Thyroid gland (tissue), 4 donors: ENCODE results near the gene MAP7D1. TPM values are rescaled to one million over a fixed set of nuclear protein-coding genes. Genes with fewer than 3 reads are reported as not detected.

Experiments used
- DNase-seq, 2 donors: peaks; one replicate each; pipeline ENCODE4 v3.0.0-alpha.2; 2019
- H3K27ac ChIP-seq, 3 donors: fragments of 200-600 bp; sonication (generic); 1 replicate in 2 of 3; 2 replicates in 1 of 3; pipeline ENCODE4 v1.5.1; 2016 to 2019; ENCODE audit warnings: mild to moderate bottlenecking in 1 of 3, moderate library complexity in 1 of 3
- H3K27me3 ChIP-seq: fragments of 200-600 bp; sonication (generic); one replicate; pipeline ENCODE4 v1.5.1; 2019
- H3K36me3 ChIP-seq, 2 donors: fragments of 200-600 bp; sonication (generic); one replicate each; pipeline ENCODE4 v1.5.1; 2016 to 2019
- H3K4me1 ChIP-seq, 2 donors: fragments of 200-600 bp; sonication (generic); one replicate each; pipeline ENCODE4 v1.5.1; 2017 to 2019
- H3K4me3 ChIP-seq, 3 donors: fragments of 200-600 bp; sonication (generic); replicated peaks in 1 of 3; 1 replicate in 2 of 3; 2 replicates in 1 of 3; pipeline ENCODE4 v1.5.1; 2016; ENCODE audit warnings: mild to moderate bottlenecking in 1 of 3
- H3K9me3 ChIP-seq: fragments of 200-600 bp; sonication (generic); one replicate; pipeline ENCODE4 v1.5.1; 2017
- CTCF ChIP-seq, 6 experiments: fragments of 200-600 bp in 3 of 6; fragments of 450-650 bp in 3 of 6; sonication (generic) in 3 of 6; IDR thresholded peaks; one replicate each; pipeline ENCODE4 v1.5.1; 2016 to 2019; ENCODE audit warnings: antibody characterized with exemption in 6 of 6, mild to moderate bottlenecking in 2 of 6, inconsistent platforms in 1 of 6, moderate library complexity in 1 of 6
- POLR2A ChIP-seq, 2 donors: fragments of 450-650 bp; IDR thresholded peaks; one replicate each; pipeline ENCODE4 v1.6.1; 2017; ENCODE audit warnings: antibody characterized with exemption in 2 of 2, mild to moderate bottlenecking in 2 of 2, moderate library complexity in 1 of 2
- WGBS, 2 donors: methylation state at CpG; one replicate each; pipeline ENCODE4 v1.1.5; 2017; 5-methylcytosine and 5-hydroxymethylcytosine counted together
- intact Hi-C: fragments of 100-400 bp; cut with DNase I; formaldehyde crosslinking; loops from one replicate; pipeline ENCODE4 v1.15.1; 2023
- total RNA-seq, 4 donors: library from RNA; depleted of rRNA; stranded (reverse); fragments of >200 nt; gene quantifications; one replicate each; pipeline ENCODE4 v1.2.3, GENCODE V29; 2016

MAP7D1 gene
- total RNA-seq, 4 donors from 2014 or later: 63.6 to 75.0 (median 68.7) TPM

- Histone ChIP-seq H3K4me1 (peaks cover 41 to 55% of the 10 kb centered on the region in 2 donors), H3K4me3 (peak overlapping the region; percentile 50 to 73 (median 60)), H3K9me3 (no peaks in the 10 kb centered on the region), H3K27ac (peak overlapping the region; percentile 85 to 100 (median 100)), H3K36me3 (no peaks in the 10 kb centered on the region), H3K27me3 (no peaks in the 10 kb centered on the region)
- DNase-seq: no peak
- TF ChIP-seq CTCF (IDR thresholded peaks at IDR 0.05) (no peak), POLR2A (IDR thresholded peaks at IDR 0.05) (no peak)
- 3 to 6% methylated on average over 15 to 16 of the region's 16 CpGs for WGBS, 2 donors
- intact Hi-C loops: no loop called here
Observed at GRCh38 chr1:36148821-36149236, 7.1 kb upstream of the MAP7D1 start.

- TF ChIP-seq CTCF (IDR thresholded peaks at IDR 0.05): peak; percentile 66 to 99 (median 97)
- peak; percentile 94 to 98 for TF ChIP-seq POLR2A (IDR thresholded peaks at IDR 0.05)
- H3K9me3 ChIP-seq: no peaks in the 10 kb centered on the region
- DNase-seq: peak; percentile 100
- H3K27ac ChIP-seq: peak within 1 kb of the TSS; percentile 94 to 100 (median 100)
- H3K36me3 ChIP-seq: no peaks in the 10 kb centered on the region
- intact Hi-C loops: no loop called here
- H3K27me3 ChIP-seq: no peaks in the 10 kb centered on the region
- H3K4me1 ChIP-seq: peaks cover 38 to 50% of the 10 kb centered on the region in 2 donors
- 1 to 2% methylated on average over 41 to 42 of the region's 62 CpGs for WGBS, 2 donors
- peak within 1 kb of the TSS; percentile 50 to 73 (median 60) for H3K4me3 ChIP-seq
Observed at GRCh38 chr1:36149237-36149972, 6.6 kb upstream of the MAP7D1 start, which contains the start of gene TRAPPC3. TSS of gene TRAPPC3 (minus strand) at chr1:36149486. CDS start at chr1:36149378, 108 bp downstream.

GRCh38 chr1:36149973-36150295, 6.0 kb upstream of the MAP7D1 start:
- no peaks in the 10 kb centered on the region for H3K27me3 ChIP-seq
- 43 to 46% methylated on average over 6 of the region's 6 CpGs for WGBS, 2 donors
- no peak overlapping the region for H3K4me3 ChIP-seq
- H3K36me3 ChIP-seq: no peaks in the 10 kb centered on the region
- TF ChIP-seq POLR2A (IDR thresholded peaks at IDR 0.05): no peak
- TF ChIP-seq CTCF (IDR thresholded peaks at IDR 0.05): no peak
- intact Hi-C loops: loop anchor here (5.0 kb wide), 2 partner anchors 37 to 137 kb away; no protein-coding TSS in a partner anchor
- no peaks in the 10 kb centered on the region for H3K9me3 ChIP-seq
- H3K4me1 ChIP-seq: peaks cover 38 to 50% of the 10 kb centered on the region in 2 donors
- DNase-seq: no peak
- H3K27ac ChIP-seq: peak overlapping the region; percentile 94 to 100 (median 100)

- Histone ChIP-seq H3K36me3 (no peaks in the 10 kb centered on the region), H3K4me1 (peaks cover 44 to 51% of the 10 kb centered on the region in 2 donors), H3K27ac (peak overlapping the region; percentile 94 to 100 (median 100)), H3K4me3 (no peak overlapping the region), H3K27me3 (no peaks in the 10 kb centered on the region), H3K9me3 (no peaks in the 10 kb centered on the region)
- 3 to 23% methylated on average over 6 to 10 of the region's 12 CpGs for WGBS, 2 donors
- intact Hi-C loops: loop anchor here (5.0 kb wide), 2 partner anchors 37 to 137 kb away; no protein-coding TSS in a partner anchor
- no peak for TF ChIP-seq CTCF (IDR thresholded peaks at IDR 0.05)
- TF ChIP-seq POLR2A (IDR thresholded peaks at IDR 0.05): peak in 1 of 2 donors; percentile 96
- peak; percentile 98 for DNase-seq
Observed at GRCh38 chr1:36150296-36151133, 5.4 kb upstream of the MAP7D1 start.
